Measurements from ENCODE around the gene CCDC169. TPM values are rescaled to one million over a fixed set of nuclear protein-coding genes. Genes with fewer than 3 reads are reported as not detected.

The CCDC169 gene
- 4.9 and 6.8 TPM in 2 replicates for total RNA-seq

GRCh38 chr13:36297366-36298338, at the start of gene CCDC169:
CCDC169 (minus strand) TSS chr13:36297814; CDS start chr13:36297719, 95 bp downstream.

GRCh38 chr13:36346222-36347083, 48.8 kb upstream of the CCDC169 start, which contains the start of gene SPART:
SPART (minus strand) TSS chr13:36346394; CDS start chr13:36335830, 10,564 bp downstream.

DNA sequence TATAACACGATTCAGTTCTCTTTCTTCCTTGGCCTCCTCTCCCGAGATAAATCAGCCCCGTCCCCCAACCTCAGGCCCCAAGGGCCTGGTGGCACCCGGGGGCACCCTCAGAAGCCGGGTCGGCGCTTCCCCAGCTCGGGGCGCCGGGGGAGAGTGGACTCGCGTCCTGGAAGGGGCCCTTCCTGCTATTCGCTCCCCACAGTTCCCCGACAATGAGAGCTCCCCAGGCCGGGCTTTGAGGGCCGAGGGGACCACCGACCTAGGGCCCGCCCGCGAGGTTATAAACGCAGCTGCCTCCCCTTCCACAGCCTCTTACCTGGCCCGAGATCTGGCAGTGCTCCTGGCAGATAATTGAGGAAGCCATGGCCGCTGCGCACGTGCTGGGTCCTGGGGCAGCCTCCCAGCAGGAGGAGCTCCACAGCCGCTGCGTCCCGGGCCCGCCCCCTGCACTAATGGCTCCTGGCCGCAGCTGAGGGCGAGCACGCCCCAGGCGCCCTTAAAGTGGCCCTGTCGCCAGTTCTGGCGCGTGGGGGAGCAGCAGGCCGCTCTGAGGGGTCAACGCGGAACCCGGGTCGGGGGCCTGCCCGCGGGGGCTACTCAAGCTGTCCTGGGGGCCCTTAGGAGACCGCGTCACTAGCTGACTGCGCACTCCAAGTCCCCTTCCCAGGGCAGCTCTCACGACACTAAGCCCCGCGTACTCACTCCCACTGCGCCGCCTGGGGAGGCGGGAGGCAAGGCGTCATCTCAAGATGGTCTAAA, 83.3 kb downstream of the CCDC169 start, which contains the start of gene SOHLH2:
Gene SOHLH2 (minus strand): TSS at position 394 of the 759 bp plus-strand sequence. CDS start 30 bp downstream, at position 364.

Small RNA genes within 50 kb of the gene (small RNA-seq; reads per million reads assigned to genes)
- not detected for gene RNU6-71P

Other genes with a start within 250 kb of the CCDC169 start
- 3.5 and 8.5 TPM in 2 replicates for gene DCLK1, start 166.4 kb downstream of the CCDC169 start, total RNA-seq
- 0.13 and 0.36 TPM in 2 replicates for gene SOHLH2, start 83.3 kb downstream of the CCDC169 start, total RNA-seq
- 74.1 and 102 TPM in 2 replicates for gene SPART, start 48.6 kb upstream of the CCDC169 start, total RNA-seq
- 34.8 and 70.5 TPM in 2 replicates for gene CCNA1, start 134.7 kb upstream of the CCDC169 start, total RNA-seq

All from thoracic aorta endothelial cell (primary cell).